HepG2 (cell line): ENCODE measurements around the gene CCNDBP1. TPM values are rescaled to one million over a fixed set of nuclear protein-coding genes. Genes with fewer than 3 reads are reported as not detected.

Experiments used
- ADNP ChIP-seq: sonication (generic); formaldehyde crosslinking; IDR thresholded peaks from 2 replicates; pipeline ENCODE4 v1.4.0; 2020; ENCODE audit warnings: missing genetic modification reagents
- FOSL2 ChIP-seq: sonication (generic); formaldehyde crosslinking; IDR thresholded peaks from 2 replicates; pipeline ENCODE4 v1.4.0; 2020; ENCODE audit warnings: missing genetic modification reagents
- HIVEP1 ChIP-seq: sonication (generic); formaldehyde crosslinking; IDR thresholded peaks from 2 replicates; pipeline ENCODE4 v1.4.0; 2020; ENCODE audit warnings: mild to moderate bottlenecking, missing genetic modification reagents
- KAT8 ChIP-seq: IDR thresholded peaks from 2 replicates; pipeline ENCODE4 v1.6.1; 2016; ENCODE audit warnings: missing genetic modification reagents, missing compliant biosample characterization
- NBN ChIP-seq: fragments of 450-650 bp; conservative IDR thresholded peaks from 2 replicates; pipeline ENCODE4 v1.6.1; 2017
- NPAS2 ChIP-seq: sonication (generic); formaldehyde crosslinking; IDR thresholded peaks from 2 replicates; pipeline ENCODE4 v1.8.0; 2022; ENCODE audit warnings: mild to moderate bottlenecking, missing genetic modification reagents, borderline replicate concordance
- TEAD3 ChIP-seq: optimal IDR thresholded peaks from 2 replicates; pipeline ENCODE3; 2016; ENCODE audit warnings: borderline replicate concordance
- XBP1 ChIP-seq: sonication (generic); formaldehyde crosslinking; IDR thresholded peaks from 2 replicates; pipeline ENCODE4 v1.5.0; 2020; ENCODE audit warnings: missing genetic modification reagents
- XRCC5 ChIP-seq: fragments of 200-400 bp; formaldehyde crosslinking; optimal IDR thresholded peaks from 2 replicates; pipeline ENCODE3; 2017; ENCODE audit warnings: mild to moderate bottlenecking, low read length
- ZMYM3 ChIP-seq: sonication (generic); formaldehyde crosslinking; IDR thresholded peaks from 2 replicates; pipeline ENCODE4 v1.5.1; 2020; ENCODE audit warnings: mild to moderate bottlenecking, missing genetic modification reagents
- ZNF225 ChIP-seq: sonication (generic); formaldehyde crosslinking; IDR thresholded peaks from 2 replicates; pipeline ENCODE4 v1.4.0; 2020; ENCODE audit warnings: mild to moderate bottlenecking, missing genetic modification reagents
- ZNF572 ChIP-seq: sonication (generic); formaldehyde crosslinking; IDR thresholded peaks from 2 replicates; pipeline ENCODE4 v1.5.1; 2020; ENCODE audit warnings: mild to moderate bottlenecking, missing genetic modification reagents
- ZNF747 ChIP-seq: sonication (generic); formaldehyde crosslinking; IDR thresholded peaks from 2 replicates; pipeline ENCODE4 v1.8.1; 2023; ENCODE audit warnings: missing genetic modification reagents, mild to moderate bottlenecking, borderline replicate concordance
- ZNF780A ChIP-seq: sonication (generic); formaldehyde crosslinking; IDR thresholded peaks from 2 replicates; pipeline ENCODE4 v1.8.0; 2022; ENCODE audit warnings: mild to moderate bottlenecking, missing genetic modification reagents, moderate library complexity
- polyA plus RNA-seq, 8 experiments: library from polyadenylated mRNA; depleted of rRNA in 3 of 8; stranded (reverse) in 7 of 8; unstranded in 1 of 8; fragments of >200 nt; fragmentation: Illumina TruSeq in 4 of 8; extraction: Trizol in 4 of 8; gene quantifications; 2 replicates each; pipeline versions ENCODE4 v1.2.1 to v1.2.3, GENCODE V29; 2011 to 2016; ENCODE audit warnings: low read depth in 4 of 8, missing spikeins in 1 of 8, mixed read lengths in 1 of 8; ENCODE audit not compliant: insufficient read depth in 1 of 8
- total RNA-seq, 5 experiments: library from RNA; depleted of rRNA; stranded (reverse); fragments of >200 nt; fragmentation: Illumina TruSeq; extraction: Trizol; gene quantifications; 2 replicates each; pipeline ENCODE4 v1.2.3, GENCODE V29; 2016; ENCODE audit warnings: low read depth in 1 of 5
- TF ChIP-seq, protein P1 (sequence below): sonication (generic); formaldehyde crosslinking; IDR thresholded peaks from 2 replicates; pipeline ENCODE4 v1.5.1; 2020; ENCODE audit warnings: mild to moderate bottlenecking, missing genetic modification reagents, borderline replicate concordance
- TF ChIP-seq, protein P2 (sequence below): sonication (generic); formaldehyde crosslinking; conservative IDR thresholded peaks from 2 replicates; pipeline ENCODE4 v1.4.0; 2020; ENCODE audit warnings: missing genetic modification reagents
- TF ChIP-seq, protein P3 (sequence below): sonication (generic); formaldehyde crosslinking; IDR thresholded peaks from 2 replicates; pipeline ENCODE4 v1.8.0; 2023; ENCODE audit warnings: mild to moderate bottlenecking, missing genetic modification reagents
- TF ChIP-seq, protein P4 (sequence below): IDR thresholded peaks from 2 replicates; pipeline ENCODE4 v1.6.1; 2012; ENCODE audit warnings: inconsistent platforms

The CCNDBP1 gene
- total and polyA plus RNA-seq, 2 of the 13 experiments (the other 11 are each of a cell fraction or from before 2014, with no cell fraction given) = 24.8 to 42.3 TPM

DNA sequence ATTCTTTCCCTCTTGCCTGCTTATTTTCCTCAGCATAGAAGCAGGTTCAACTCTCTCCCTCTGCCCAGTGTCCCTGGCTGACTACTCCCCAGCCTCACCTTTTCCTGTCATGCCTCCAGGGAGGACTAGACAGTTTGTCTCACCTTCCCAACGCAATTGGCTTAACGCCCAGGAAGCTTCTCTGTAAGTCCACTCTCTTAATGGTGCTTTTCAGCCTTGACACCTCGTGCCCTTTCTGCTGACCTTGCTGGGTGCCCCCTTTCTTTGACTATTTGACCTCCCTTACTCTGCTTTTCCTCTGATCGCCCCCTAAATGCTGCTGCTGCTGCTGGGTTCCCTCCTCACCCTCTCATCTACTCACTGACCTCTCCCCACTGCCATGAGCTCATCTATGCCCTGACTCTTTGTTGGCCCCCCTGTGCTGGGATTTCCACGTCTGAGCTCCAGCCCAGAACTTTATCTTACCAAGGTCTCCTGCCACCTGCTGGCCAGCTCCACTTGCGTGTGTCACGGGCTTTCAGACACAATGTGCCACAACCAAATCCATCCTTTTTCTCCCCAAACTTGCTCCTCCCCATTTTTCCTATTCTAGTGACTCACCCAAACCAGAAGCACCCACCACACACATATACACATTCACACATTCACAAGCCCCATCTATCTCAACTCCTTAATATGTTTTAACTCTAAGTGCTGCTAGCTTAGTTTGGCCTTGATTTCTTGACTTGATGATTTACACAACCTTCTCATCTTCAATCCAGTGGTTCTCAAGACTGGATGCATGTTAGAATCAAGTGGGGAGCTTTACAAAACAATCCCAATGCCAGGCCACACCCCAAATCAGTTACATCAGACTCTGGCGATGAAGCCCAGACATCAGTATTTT is 19.1 kb downstream of the CCNDBP1 start (continued):
- TF ChIP-seq, protein P1, sequence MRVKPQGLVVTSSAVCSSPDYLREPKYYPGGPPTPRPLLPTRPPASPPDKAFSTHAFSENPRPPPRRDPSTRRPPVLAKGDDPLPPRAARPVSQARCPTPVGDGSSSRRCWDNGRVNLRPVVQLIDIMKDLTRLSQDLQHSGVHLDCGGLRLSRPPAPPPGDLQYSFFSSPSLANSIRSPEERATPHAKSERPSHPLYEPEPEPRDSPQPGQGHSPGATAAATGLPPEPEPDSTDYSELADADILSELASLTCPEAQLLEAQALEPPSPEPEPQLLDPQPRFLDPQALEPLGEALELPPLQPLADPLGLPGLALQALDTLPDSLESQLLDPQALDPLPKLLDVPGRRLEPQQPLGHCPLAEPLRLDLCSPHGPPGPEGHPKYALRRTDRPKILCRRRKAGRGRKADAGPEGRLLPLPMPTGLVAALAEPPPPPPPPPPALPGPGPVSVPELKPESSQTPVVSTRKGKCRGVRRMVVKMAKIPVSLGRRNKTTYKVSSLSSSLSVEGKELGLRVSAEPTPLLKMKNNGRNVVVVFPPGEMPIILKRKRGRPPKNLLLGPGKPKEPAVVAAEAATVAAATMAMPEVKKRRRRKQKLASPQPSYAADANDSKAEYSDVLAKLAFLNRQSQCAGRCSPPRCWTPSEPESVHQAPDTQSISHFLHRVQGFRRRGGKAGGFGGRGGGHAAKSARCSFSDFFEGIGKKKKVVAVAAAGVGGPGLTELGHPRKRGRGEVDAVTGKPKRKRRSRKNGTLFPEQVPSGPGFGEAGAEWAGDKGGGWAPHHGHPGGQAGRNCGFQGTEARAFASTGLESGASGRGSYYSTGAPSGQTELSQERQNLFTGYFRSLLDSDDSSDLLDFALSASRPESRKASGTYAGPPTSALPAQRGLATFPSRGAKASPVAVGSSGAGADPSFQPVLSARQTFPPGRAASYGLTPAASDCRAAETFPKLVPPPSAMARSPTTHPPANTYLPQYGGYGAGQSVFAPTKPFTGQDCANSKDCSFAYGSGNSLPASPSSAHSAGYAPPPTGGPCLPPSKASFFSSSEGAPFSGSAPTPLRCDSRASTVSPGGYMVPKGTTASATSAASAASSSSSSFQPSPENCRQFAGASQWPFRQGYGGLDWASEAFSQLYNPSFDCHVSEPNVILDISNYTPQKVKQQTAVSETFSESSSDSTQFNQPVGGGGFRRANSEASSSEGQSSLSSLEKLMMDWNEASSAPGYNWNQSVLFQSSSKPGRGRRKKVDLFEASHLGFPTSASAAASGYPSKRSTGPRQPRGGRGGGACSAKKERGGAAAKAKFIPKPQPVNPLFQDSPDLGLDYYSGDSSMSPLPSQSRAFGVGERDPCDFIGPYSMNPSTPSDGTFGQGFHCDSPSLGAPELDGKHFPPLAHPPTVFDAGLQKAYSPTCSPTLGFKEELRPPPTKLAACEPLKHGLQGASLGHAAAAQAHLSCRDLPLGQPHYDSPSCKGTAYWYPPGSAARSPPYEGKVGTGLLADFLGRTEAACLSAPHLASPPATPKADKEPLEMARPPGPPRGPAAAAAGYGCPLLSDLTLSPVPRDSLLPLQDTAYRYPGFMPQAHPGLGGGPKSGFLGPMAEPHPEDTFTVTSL (CRISPR knock-in tag) = no peak
- TF ChIP-seq ZNF747 (CRISPR knock-in tag) (no peak), FOSL2 (CRISPR knock-in tag) (peak; percentile 15; the same call in 1 of the 2 replicates), ZNF572 (no peak), ADNP (CRISPR knock-in tag) (no peak), ZNF780A (CRISPR knock-in tag) (no peak), ZMYM3 (CRISPR knock-in tag) (no peak), ZNF225 (CRISPR knock-in tag) (no peak), KAT8 (CRISPR knock-in tag) (0 out of 2 replicates have a peak, but pooled peaks have one; percentile 14), NPAS2 (CRISPR knock-in tag) (no peak), NBN (no peak), XRCC5 (peak; percentile 79), XBP1 (CRISPR knock-in tag) (no peak), TEAD3 (no peak), HIVEP1 (CRISPR knock-in tag) (no peak)
- TF ChIP-seq, protein P2, sequence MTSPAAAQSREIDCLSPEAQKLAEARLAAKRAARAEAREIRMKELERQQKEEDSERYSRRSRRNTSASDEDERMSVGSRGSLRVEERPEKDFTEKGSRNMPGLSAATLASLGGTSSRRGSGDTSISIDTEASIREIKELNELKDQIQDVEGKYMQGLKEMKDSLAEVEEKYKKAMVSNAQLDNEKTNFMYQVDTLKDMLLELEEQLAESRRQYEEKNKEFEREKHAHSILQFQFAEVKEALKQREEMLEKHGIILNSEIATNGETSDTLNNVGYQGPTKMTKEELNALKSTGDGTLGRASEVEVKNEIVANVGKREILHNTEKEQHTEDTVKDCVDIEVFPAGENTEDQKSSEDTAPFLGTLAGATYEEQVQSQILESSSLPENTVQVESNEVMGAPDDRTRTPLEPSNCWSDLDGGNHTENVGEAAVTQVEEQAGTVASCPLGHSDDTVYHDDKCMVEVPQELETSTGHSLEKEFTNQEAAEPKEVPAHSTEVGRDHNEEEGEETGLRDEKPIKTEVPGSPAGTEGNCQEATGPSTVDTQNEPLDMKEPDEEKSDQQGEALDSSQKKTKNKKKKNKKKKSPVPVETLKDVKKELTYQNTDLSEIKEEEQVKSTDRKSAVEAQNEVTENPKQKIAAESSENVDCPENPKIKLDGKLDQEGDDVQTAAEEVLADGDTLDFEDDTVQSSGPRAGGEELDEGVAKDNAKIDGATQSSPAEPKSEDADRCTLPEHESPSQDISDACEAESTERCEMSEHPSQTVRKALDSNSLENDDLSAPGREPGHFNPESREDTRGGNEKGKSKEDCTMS = no peak
- TF ChIP-seq, protein P3, sequence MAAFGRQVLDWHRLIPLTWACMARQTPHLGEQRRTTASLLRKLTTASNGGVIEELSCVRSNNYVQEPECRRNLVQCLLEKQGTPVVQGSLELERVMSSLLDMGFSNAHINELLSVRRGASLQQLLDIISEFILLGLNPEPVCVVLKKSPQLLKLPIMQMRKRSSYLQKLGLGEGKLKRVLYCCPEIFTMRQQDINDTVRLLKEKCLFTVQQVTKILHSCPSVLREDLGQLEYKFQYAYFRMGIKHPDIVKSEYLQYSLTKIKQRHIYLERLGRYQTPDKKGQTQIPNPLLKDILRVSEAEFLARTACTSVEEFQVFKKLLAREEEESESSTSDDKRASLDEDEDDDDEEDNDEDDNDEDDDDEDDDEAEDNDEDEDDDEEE (CRISPR knock-in tag) = no peak
- TF ChIP-seq, protein P4, sequence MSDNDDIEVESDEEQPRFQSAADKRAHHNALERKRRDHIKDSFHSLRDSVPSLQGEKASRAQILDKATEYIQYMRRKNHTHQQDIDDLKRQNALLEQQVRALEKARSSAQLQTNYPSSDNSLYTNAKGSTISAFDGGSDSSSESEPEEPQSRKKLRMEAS = no peak
